UCSD-AML1 (cell line): ENCODE results near the gene CHRNB1.
A peak's percentile ranks its signal among the peaks of the same experiment; 100 is the strongest.

Experiments
- DNase-seq: peaks from one replicate; lab custom pipeline; 2025; ENCODE audit not compliant: unreplicated experiment; lab: John Stamatoyannopoulos, UW

Gene CHRNB1

GRCh38 chr17:7444682-7445618 lies at the start of gene CHRNB1:
Gene CHRNB1, plus strand, starts transcription at chr17:7445061. Its CDS starts 67 bp downstream, at chr17:7445128.
- DNase-seq, result no peak

- no peak for DNase-seq
Measured at GRCh38 chr17:7396147-7396546, 48.7 kb upstream of the CHRNB1 start.

DNA sequence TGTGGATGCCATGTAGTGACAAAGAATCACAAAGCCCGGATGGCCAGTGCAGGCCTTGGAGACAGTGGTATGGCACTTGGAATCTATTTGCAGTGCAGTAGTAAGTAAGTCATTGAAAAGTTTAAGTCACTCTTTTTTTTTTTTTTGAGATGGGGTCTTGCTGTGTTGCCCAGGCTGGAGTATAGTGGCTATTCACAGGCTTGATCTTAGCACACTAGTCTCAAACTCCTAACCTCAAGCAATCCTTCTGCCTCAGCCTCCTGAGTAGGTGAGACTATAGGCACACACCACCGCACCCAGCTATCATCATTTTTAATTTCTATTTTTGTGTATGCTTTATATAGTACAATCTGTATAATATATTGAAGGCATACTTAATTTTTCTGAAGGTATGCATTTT lies 46.2 kb upstream of the CHRNB1 start:
- DNase-seq, result no peak

GRCh38 chr17:7403043-7403726 lies 41.7 kb upstream of the CHRNB1 start:
- DNase-seq, result peak; percentile 76

DNA sequence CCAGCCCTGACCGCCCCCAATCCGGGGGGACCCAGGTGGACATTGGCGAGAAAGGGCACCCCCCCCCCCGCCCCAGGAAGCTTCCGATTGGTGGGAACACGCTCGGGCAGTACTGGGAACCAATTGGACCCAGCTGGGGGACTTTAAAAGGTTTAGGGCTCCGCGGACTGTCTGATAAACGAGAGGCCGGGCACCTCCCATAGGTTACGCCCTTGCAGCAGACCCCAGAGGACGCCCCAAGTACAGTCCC lies 41.2 kb upstream of the CHRNB1 start:
- DNase-seq, result no peak

GRCh38 chr17:7403977-7404736 lies 40.7 kb upstream of the CHRNB1 start, which contains the start of gene TMEM256:
Gene TMEM256, minus strand, starts transcription at chr17:7404097. Its CDS starts 13 bp downstream, at chr17:7404084.
- DNase-seq, result peak; percentile 99

DNA sequence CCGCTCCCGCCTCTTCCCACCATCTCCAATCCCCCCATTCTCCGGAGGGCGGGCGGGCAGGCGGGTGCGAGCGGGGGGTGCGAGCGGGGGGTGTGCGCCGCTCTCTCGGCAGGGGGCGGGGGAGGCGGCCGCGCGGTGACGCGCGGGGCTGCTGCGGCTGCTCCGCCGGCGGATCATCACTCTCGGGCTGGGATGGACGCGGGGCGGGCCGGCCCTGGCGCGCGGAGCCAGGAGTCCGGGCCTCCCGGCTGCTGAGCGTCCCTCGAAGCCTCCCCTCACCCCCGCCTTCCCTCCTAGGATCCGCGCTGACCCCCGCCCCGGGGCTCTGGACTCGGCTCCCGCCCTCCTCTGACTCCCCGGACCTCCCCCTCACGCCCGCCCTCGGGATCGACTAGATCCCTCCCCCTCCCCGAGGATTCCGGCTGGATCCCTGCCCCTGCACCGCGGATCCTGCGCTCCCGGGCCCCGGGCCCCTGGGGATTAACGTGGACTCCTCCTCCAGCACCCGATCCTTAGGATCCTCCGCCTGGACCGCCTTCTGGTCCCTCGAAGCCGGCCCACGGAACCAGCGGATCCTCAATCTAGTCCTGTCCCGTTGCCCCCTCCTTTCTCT lies 40.0 kb upstream of the CHRNB1 start:
- DNase-seq, result peak; percentile 53

- DNase-seq, result no peak
Measured at GRCh38 chr17:7405350-7406234, 39.3 kb upstream of the CHRNB1 start.

GRCh38 chr17:7406235-7406825 lies 38.5 kb upstream of the CHRNB1 start:
- DNase-seq, result no peak

DNA sequence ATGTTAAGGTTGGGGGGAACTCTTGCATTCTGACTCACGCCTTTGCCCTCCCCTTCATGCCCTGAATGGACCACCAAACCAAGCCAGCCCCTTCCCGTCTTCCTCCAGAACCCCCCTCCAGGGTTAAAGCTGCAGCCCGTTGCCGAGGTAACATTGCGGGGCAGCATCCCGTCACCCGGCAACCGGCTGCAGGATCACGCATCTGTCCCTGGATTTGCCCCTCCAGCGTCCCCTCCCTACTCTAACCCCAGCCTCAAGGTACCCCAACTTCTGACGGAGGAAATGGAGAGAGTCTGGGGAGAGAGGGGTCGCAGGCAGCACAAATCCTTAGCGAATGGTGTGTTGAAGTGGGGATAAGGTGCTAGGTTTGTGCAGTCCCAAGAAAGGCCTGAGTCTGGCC lies 37.8 kb upstream of the CHRNB1 start:
- DNase-seq, result no peak

- DNase-seq, result no peak
Measured at GRCh38 chr17:7407485-7408251, 37.2 kb upstream of the CHRNB1 start, which contains the start of gene NLGN2. Gene NLGN2, plus strand, starts transcription at chr17:7407845. Its CDS starts 411 bp downstream, at chr17:7408256.

- DNase-seq, result no peak
Measured at GRCh38 chr17:7408252-7408727, 36.6 kb upstream of the CHRNB1 start.

DNA sequence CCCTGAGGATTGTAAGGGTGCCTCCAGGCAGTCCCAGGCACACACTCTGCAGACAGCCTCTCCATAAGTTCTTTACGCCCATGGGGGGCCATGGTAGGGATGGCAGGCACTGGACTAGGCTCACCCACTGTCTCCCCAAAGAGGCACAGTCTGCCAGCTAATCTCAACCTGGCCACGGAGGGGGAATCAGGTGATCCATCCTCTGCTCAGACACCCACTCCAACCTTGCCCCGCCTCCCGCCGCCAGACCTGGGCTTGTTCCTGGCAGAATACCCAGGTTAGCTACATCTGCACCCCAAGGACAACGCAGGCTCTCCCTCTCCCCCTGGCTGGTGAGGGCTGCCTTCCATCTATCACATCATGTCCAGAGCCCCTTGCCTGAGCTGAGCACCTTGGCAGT lies 36.0 kb upstream of the CHRNB1 start:
- DNase-seq, result no peak

DNA sequence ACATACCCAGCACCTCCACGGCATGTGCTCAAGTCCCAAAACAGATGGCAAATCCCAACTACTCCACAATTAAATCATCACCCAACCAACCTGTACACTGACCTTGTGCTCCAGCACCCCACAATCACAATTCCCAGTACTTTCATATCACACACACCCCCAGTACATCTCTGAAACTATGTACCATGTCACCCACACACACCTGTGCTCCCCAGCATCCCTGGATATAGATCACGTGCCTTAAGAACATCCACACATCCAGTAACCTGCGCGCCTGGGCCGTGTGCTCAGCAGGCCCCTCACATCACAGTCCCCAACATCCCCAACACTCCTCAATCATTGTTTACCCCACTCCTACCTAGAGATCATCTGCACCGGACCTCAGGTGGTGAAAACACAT lies 35.1 kb upstream of the CHRNB1 start:
- DNase-seq, result no peak

GRCh38 chr17:7410634-7411426 lies 34.0 kb upstream of the CHRNB1 start:
- DNase-seq, result no peak

DNA sequence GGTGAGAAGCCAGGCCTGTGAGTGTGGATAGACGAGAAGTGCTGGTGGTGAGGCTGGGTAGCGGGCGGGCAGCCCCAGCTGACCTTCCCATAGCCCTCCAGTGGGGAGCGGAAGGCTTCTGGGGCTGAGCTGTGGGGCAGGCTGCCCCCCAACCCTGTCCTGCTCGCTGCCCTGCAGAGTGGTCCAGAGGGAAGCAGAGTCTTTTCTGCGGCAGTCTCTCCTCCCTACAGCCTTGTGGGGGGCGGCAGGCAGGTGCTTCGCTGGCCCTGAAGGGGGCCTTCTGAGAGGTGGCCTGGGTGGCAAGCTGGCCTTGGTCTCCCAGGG lies 33.5 kb upstream of the CHRNB1 start:
- DNase-seq, result no peak

GRCh38 chr17:7413346-7413985 lies 31.4 kb upstream of the CHRNB1 start:
- DNase-seq, result no peak

DNA sequence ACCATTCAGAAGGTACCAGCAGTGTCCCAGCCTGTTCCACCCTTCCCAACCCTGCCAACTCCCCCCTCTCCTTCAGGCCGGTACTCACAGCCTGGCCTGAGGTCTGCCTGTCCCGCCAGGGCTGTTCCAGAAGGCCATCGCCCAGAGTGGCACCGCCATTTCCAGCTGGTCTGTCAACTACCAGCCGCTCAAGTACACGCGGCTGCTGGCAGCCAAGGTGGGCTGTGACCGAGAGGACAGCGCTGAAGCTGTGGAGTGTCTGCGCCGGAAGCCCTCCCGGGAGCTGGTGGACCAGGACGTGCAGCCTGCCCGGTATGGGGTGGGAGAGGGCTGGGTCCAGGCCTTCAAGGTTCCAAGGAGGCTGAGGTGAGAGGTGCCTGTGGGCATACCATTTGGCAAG lies 30.0 kb upstream of the CHRNB1 start:
- no peak for DNase-seq
